ENCODE data around the gene MYBPC1.

- no peak for TF ChIP-seq CTCF (conservative IDR thresholded peaks at IDR 0.05; ENCODE audit: low read depth in 2 of 2)
- peak; percentile 39 for TF ChIP-seq EZH2 (IDR thresholded peaks at IDR 0.05; ENCODE audit: low read depth, unreplicated experiment)
- no peak for TF ChIP-seq ZNF331 (CRISPR knock-in tag; IDR thresholded peaks at IDR 0.05; ENCODE audit: low read depth)
- no peak for TF ChIP-seq EZH2phosphoT487 (IDR thresholded peaks at IDR 0.05; ENCODE audit: unreplicated experiment)
- TF ChIP-seq POLR2AphosphoS5 (IDR thresholded peaks at IDR 0.05; ENCODE audit: low read depth): no peak
- TF ChIP-seq REST (IDR thresholded peaks at IDR 0.05; ENCODE audit: unreplicated experiment): no peak
These were observed 101.8 kb downstream of the MYBPC1 start for GRCh38 chr12:101696251-101697196.

All from GM23338 (cell line).